HepG2 (cell line): ENCODE measurements around the gene CD3G. TPM values are rescaled to one million over a fixed set of nuclear protein-coding genes. Genes with fewer than 3 reads are reported as not detected.

Source experiments
- ELF4 ChIP-seq: sonication (generic); formaldehyde crosslinking; IDR thresholded peaks from 2 replicates; pipeline ENCODE4 v1.5.0; 2020; ENCODE audit warnings: missing genetic modification reagents, mild to moderate bottlenecking, moderate library complexity, borderline replicate concordance
- SNAPC4 ChIP-seq: sonication (generic); formaldehyde crosslinking; IDR thresholded peaks from 2 replicates; pipeline ENCODE4 v1.4.0; 2020; ENCODE audit warnings: mild to moderate bottlenecking, missing genetic modification reagents
- TEAD3 ChIP-seq: optimal IDR thresholded peaks from 2 replicates; pipeline ENCODE3; 2016; ENCODE audit warnings: borderline replicate concordance
- TIGD3 ChIP-seq: sonication (generic); formaldehyde crosslinking; IDR thresholded peaks from 2 replicates; pipeline ENCODE4 v1.5.1; 2020; ENCODE audit warnings: mild to moderate bottlenecking, missing genetic modification reagents, borderline replicate concordance
- ZMYM4 ChIP-seq: sonication (generic); formaldehyde crosslinking; IDR thresholded peaks from 2 replicates; pipeline ENCODE4 v1.8.1; 2023; ENCODE audit warnings: mild to moderate bottlenecking, missing genetic modification reagents
- ZNF10 ChIP-seq: sonication (generic); formaldehyde crosslinking; IDR thresholded peaks from 2 replicates; pipeline ENCODE4 v1.4.0; 2020; ENCODE audit warnings: mild to moderate bottlenecking, low read depth, missing genetic modification reagents, borderline replicate concordance
- ZNF652 ChIP-seq: IDR thresholded peaks from 2 replicates; pipeline ENCODE4 v1.6.1; 2016; ENCODE audit warnings: low read depth, borderline replicate concordance
- polyA plus RNA-seq, 8 experiments: library from polyadenylated mRNA; depleted of rRNA in 3 of 8; stranded (reverse) in 7 of 8; unstranded in 1 of 8; fragments of >200 nt; fragmentation: Illumina TruSeq in 4 of 8; extraction: Trizol in 4 of 8; gene quantifications; 2 replicates each; pipeline versions ENCODE4 v1.2.1 to v1.2.3, GENCODE V29; 2011 to 2016; ENCODE audit warnings: low read depth in 4 of 8, missing spikeins in 1 of 8, mixed read lengths in 1 of 8; ENCODE audit not compliant: insufficient read depth in 1 of 8
- total RNA-seq, 5 experiments: library from RNA; depleted of rRNA; stranded (reverse); fragments of >200 nt; fragmentation: Illumina TruSeq; extraction: Trizol; gene quantifications; 2 replicates each; pipeline ENCODE4 v1.2.3, GENCODE V29; 2016; ENCODE audit warnings: low read depth in 1 of 5
- TF ChIP-seq, protein P1 (sequence below): IDR thresholded peaks from 2 replicates; pipeline ENCODE4 v1.4.0; 2020; ENCODE audit warnings: mild to moderate bottlenecking, missing genetic modification reagents
- TF ChIP-seq, protein P2 (sequence below): IDR thresholded peaks from 2 replicates; pipeline ENCODE4 v1.6.1; 2016; ENCODE audit warnings: low read depth, missing genetic modification reagents, missing compliant biosample characterization
- TF ChIP-seq, protein P3 (sequence below): sonication (generic); formaldehyde crosslinking; IDR thresholded peaks from 2 replicates; pipeline ENCODE4 v1.4.0; 2020; ENCODE audit warnings: missing genetic modification reagents

Gene CD3G
- total and polyA plus RNA-seq, 2 of the 13 experiments (the other 11 are each of a cell fraction or from before 2014, with no cell fraction given), result not detected

GRCh38 chr11:118359295-118359958, 15.3 kb downstream of the CD3G start, which contains the start of gene UBE4A (continued):
- TF ChIP-seq TIGD3 (CRISPR knock-in tag) (no peak; the same call in 1 of the 2 replicates), ZNF10 (CRISPR knock-in tag) (no peak), ZMYM4 (CRISPR knock-in tag) (peak; percentile 99), SNAPC4 (CRISPR knock-in tag) (no peak), TEAD3 (CRISPR knock-in tag) (peak; percentile 90), ELF4 (CRISPR knock-in tag) (peak; percentile 80; the same call in 1 of the 2 replicates), ZNF652 (CRISPR knock-in tag) (no peak)
- TF ChIP-seq, protein P1, sequence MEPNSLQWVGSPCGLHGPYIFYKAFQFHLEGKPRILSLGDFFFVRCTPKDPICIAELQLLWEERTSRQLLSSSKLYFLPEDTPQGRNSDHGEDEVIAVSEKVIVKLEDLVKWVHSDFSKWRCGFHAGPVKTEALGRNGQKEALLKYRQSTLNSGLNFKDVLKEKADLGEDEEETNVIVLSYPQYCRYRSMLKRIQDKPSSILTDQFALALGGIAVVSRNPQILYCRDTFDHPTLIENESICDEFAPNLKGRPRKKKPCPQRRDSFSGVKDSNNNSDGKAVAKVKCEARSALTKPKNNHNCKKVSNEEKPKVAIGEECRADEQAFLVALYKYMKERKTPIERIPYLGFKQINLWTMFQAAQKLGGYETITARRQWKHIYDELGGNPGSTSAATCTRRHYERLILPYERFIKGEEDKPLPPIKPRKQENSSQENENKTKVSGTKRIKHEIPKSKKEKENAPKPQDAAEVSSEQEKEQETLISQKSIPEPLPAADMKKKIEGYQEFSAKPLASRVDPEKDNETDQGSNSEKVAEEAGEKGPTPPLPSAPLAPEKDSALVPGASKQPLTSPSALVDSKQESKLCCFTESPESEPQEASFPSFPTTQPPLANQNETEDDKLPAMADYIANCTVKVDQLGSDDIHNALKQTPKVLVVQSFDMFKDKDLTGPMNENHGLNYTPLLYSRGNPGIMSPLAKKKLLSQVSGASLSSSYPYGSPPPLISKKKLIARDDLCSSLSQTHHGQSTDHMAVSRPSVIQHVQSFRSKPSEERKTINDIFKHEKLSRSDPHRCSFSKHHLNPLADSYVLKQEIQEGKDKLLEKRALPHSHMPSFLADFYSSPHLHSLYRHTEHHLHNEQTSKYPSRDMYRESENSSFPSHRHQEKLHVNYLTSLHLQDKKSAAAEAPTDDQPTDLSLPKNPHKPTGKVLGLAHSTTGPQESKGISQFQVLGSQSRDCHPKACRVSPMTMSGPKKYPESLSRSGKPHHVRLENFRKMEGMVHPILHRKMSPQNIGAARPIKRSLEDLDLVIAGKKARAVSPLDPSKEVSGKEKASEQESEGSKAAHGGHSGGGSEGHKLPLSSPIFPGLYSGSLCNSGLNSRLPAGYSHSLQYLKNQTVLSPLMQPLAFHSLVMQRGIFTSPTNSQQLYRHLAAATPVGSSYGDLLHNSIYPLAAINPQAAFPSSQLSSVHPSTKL (CRISPR knock-in tag), result peak; percentile 75
- TF ChIP-seq, protein P2, sequence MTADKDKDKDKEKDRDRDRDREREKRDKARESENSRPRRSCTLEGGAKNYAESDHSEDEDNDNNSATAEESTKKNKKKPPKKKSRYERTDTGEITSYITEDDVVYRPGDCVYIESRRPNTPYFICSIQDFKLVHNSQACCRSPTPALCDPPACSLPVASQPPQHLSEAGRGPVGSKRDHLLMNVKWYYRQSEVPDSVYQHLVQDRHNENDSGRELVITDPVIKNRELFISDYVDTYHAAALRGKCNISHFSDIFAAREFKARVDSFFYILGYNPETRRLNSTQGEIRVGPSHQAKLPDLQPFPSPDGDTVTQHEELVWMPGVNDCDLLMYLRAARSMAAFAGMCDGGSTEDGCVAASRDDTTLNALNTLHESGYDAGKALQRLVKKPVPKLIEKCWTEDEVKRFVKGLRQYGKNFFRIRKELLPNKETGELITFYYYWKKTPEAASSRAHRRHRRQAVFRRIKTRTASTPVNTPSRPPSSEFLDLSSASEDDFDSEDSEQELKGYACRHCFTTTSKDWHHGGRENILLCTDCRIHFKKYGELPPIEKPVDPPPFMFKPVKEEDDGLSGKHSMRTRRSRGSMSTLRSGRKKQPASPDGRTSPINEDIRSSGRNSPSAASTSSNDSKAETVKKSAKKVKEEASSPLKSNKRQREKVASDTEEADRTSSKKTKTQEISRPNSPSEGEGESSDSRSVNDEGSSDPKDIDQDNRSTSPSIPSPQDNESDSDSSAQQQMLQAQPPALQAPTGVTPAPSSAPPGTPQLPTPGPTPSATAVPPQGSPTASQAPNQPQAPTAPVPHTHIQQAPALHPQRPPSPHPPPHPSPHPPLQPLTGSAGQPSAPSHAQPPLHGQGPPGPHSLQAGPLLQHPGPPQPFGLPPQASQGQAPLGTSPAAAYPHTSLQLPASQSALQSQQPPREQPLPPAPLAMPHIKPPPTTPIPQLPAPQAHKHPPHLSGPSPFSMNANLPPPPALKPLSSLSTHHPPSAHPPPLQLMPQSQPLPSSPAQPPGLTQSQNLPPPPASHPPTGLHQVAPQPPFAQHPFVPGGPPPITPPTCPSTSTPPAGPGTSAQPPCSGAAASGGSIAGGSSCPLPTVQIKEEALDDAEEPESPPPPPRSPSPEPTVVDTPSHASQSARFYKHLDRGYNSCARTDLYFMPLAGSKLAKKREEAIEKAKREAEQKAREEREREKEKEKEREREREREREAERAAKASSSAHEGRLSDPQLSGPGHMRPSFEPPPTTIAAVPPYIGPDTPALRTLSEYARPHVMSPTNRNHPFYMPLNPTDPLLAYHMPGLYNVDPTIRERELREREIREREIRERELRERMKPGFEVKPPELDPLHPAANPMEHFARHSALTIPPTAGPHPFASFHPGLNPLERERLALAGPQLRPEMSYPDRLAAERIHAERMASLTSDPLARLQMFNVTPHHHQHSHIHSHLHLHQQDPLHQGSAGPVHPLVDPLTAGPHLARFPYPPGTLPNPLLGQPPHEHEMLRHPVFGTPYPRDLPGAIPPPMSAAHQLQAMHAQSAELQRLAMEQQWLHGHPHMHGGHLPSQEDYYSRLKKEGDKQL (CRISPR knock-in tag), result no peak
- TF ChIP-seq, protein P3, sequence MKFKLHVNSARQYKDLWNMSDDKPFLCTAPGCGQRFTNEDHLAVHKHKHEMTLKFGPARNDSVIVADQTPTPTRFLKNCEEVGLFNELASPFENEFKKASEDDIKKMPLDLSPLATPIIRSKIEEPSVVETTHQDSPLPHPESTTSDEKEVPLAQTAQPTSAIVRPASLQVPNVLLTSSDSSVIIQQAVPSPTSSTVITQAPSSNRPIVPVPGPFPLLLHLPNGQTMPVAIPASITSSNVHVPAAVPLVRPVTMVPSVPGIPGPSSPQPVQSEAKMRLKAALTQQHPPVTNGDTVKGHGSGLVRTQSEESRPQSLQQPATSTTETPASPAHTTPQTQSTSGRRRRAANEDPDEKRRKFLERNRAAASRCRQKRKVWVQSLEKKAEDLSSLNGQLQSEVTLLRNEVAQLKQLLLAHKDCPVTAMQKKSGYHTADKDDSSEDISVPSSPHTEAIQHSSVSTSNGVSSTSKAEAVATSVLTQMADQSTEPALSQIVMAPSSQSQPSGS (CRISPR knock-in tag), result peak; percentile 95
